Neuronal stem cell (in vitro differentiated cells): ENCODE measurements around the gene PEX5L.

Experiments used
- DNase-seq: peaks from one replicate; pipeline ENCODE4 v3.0.0-alpha.2; 2013; ENCODE audit warnings: low spot score
- H2AFZ ChIP-seq: one replicate; pipeline ENCODE4 v1.6.1; 2013; ENCODE audit warnings: mild to moderate bottlenecking, low read length, inconsistent platforms
- H2AK5ac ChIP-seq: 2 replicates; pipeline ENCODE4 v1.6.1; 2013; ENCODE audit warnings: low read depth, mild to moderate bottlenecking, inconsistent platforms, low read length, moderate library complexity, mixed read lengths
- H2BK120ac ChIP-seq: 2 replicates; pipeline ENCODE4 v1.6.1; 2013; ENCODE audit warnings: low read depth, mild to moderate bottlenecking, inconsistent platforms, low read length, moderate library complexity, mixed read lengths
- H2BK12ac ChIP-seq: one replicate; pipeline ENCODE4 v1.6.1; 2013; ENCODE audit warnings: low read length, inconsistent platforms
- H2BK15ac ChIP-seq: 2 replicates; pipeline ENCODE4 v1.6.1; 2013; ENCODE audit warnings: mild to moderate bottlenecking, low read length, inconsistent platforms, mixed read lengths
- H2BK5ac ChIP-seq: one replicate; pipeline ENCODE4 v1.6.1; 2013; ENCODE audit warnings: inconsistent platforms, mild to moderate bottlenecking, low read length, moderate library complexity
- H3K14ac ChIP-seq: one replicate; pipeline ENCODE4 v1.6.1; 2013; ENCODE audit warnings: low read length, inconsistent platforms
- H3K18ac ChIP-seq: 2 replicates; pipeline ENCODE4 v1.6.1; 2013; ENCODE audit warnings: low read length, inconsistent platforms
- H3K23ac ChIP-seq: 2 replicates; pipeline ENCODE4 v1.6.1; 2013; ENCODE audit warnings: low read depth, mild to moderate bottlenecking, mixed read lengths, low read length, inconsistent platforms; ENCODE audit not compliant: poor library complexity
- H3K27ac ChIP-seq: replicated peaks from 3 replicates; pipeline ENCODE4 v1.5.1; 2013; ENCODE audit warnings: low read length, inconsistent platforms
- H3K27me3 ChIP-seq, 3 experiments: 2 replicates each; pipeline ENCODE4 v1.6.1; 2013; ENCODE audit warnings: low read length in 3 of 3, mild to moderate bottlenecking in 2 of 3, inconsistent platforms in 1 of 3, low read depth in 1 of 3, mixed read lengths in 1 of 3, moderate library complexity in 1 of 3; ENCODE audit not compliant: control insufficient read depth in 3 of 3, insufficient read depth in 3 of 3
- H3K36me3 ChIP-seq, 2 donors: replicated peaks in 1 of 2; 2 replicates each; pipeline ENCODE4 v1.6.1; 2013; ENCODE audit warnings: low read length in 2 of 2; ENCODE audit not compliant: control insufficient read depth in 2 of 2, insufficient read depth in 2 of 2
- H3K4ac ChIP-seq: 2 replicates; pipeline ENCODE4 v1.6.1; 2013; ENCODE audit warnings: inconsistent platforms, mild to moderate bottlenecking, low read length, moderate library complexity
- H3K4me1 ChIP-seq, 2 donors: 1 replicate in 1 of 2; 2 replicates in 1 of 2; pipeline ENCODE4 v1.6.1; 2013; ENCODE audit warnings: low read length in 2 of 2, low read depth in 1 of 2; ENCODE audit not compliant: control insufficient read depth in 2 of 2, insufficient read depth in 1 of 2
- H3K4me2 ChIP-seq: one replicate; pipeline ENCODE4 v1.6.1; 2013; ENCODE audit warnings: mild to moderate bottlenecking, low read length, inconsistent platforms; ENCODE audit not compliant: insufficient read depth, poor library complexity, severe bottlenecking
- H3K4me3 ChIP-seq, 2 donors: 2 replicates each; pipeline ENCODE4 v1.5.1; 2013; ENCODE audit warnings: low read length in 2 of 2, mild to moderate bottlenecking in 2 of 2, inconsistent platforms in 1 of 2, moderate library complexity in 1 of 2
- H3K79me1 ChIP-seq: one replicate; pipeline ENCODE4 v1.6.1; 2013; ENCODE audit warnings: low read depth, mild to moderate bottlenecking, inconsistent platforms, low read length, moderate library complexity
- H3K9ac ChIP-seq: one replicate; pipeline ENCODE4 v1.6.1; 2013; ENCODE audit warnings: mild to moderate bottlenecking, low read depth, low read length, inconsistent platforms; ENCODE audit not compliant: poor library complexity
- H3K9me3 ChIP-seq, 2 donors: replicated peaks in 1 of 2; 2 replicates each; pipeline versions ENCODE3 to v1.6.1; 2013; ENCODE audit warnings: low read length in 2 of 2, mild to moderate bottlenecking in 2 of 2, inconsistent platforms in 1 of 2, low read depth in 1 of 2, mixed read lengths in 1 of 2, moderate library complexity in 1 of 2; ENCODE audit not compliant: control insufficient read depth in 2 of 2, insufficient read depth in 1 of 2
- H4K8ac ChIP-seq: one replicate; pipeline ENCODE4 v1.6.1; 2013; ENCODE audit warnings: low read depth, mild to moderate bottlenecking, inconsistent platforms, low read length, moderate library complexity
- H4K91ac ChIP-seq: one replicate; pipeline ENCODE4 v1.6.1; 2013; ENCODE audit warnings: low read length, low read depth, mild to moderate bottlenecking, inconsistent platforms; ENCODE audit not compliant: poor library complexity
- WGBS, 2 donors: extraction: QIAGEN DNeasy Blood & Tissue Kit; methylation state at CpG; one replicate each; pipeline ENCODE4 v1.1.7; 2013; ENCODE audit warnings: missing lambda C conversion rate in 2 of 2, mixed read lengths in 1 of 2; ENCODE audit not compliant: insufficient read length in 2 of 2, insufficient replicate concordance in 1 of 2; ENCODE audit errors: extremely low coverage in 2 of 2; 5-methylcytosine and 5-hydroxymethylcytosine counted together

PEX5L gene

GRCh38 chr3:179977356-179977755 is 59.4 kb downstream of the PEX5L start:
- no peaks in the 10 kb centered on the region for H3K9me3 ChIP-seq
- peaks cover 0 to 9% of the 10 kb centered on the region in 2 donors for H3K4me1 ChIP-seq
- H3K27me3 ChIP-seq, result no peaks in the 10 kb centered on the region
- no peak overlapping the region for H3K4me3 ChIP-seq
- no peak overlapping the region for H3K4ac ChIP-seq
- H3K27ac ChIP-seq, result no peak overlapping the region
- H3K4me2 ChIP-seq, result no peak overlapping the region
- no peak overlapping the region for H2AFZ ChIP-seq
- H3K9ac ChIP-seq, result no peak overlapping the region
- H2AK5ac ChIP-seq, result no peak overlapping the region
- DNase-seq, result no peak
- no peak overlapping the region for H2BK5ac ChIP-seq
- H3K14ac ChIP-seq, result no peak overlapping the region
- H3K23ac ChIP-seq, result no peak overlapping the region
- no peak overlapping the region for H2BK12ac ChIP-seq
- no peak overlapping the region for H2BK15ac ChIP-seq
- no peak overlapping the region for H3K18ac ChIP-seq
- H3K79me1 ChIP-seq, result no peaks in the 10 kb centered on the region
- H2BK120ac ChIP-seq, result no peak overlapping the region
- no peaks in the 10 kb centered on the region for H3K36me3 ChIP-seq
- H4K91ac ChIP-seq, result no peak overlapping the region
- WGBS, 2 donors, result no CpG with 5 or more reads among the region's 3 CpGs
- no peak overlapping the region for H4K8ac ChIP-seq

- WGBS, 2 donors, result no CpG with 5 or more reads among the region's 4 CpGs
- DNase-seq, result peak; percentile 59
Measured at GRCh38 chr3:179973931-179974361, 62.8 kb downstream of the PEX5L start.

GRCh38 chr3:179972881-179973423 is 63.8 kb downstream of the PEX5L start:
- H4K8ac ChIP-seq, result no peak overlapping the region
- no peak overlapping the region for H2BK5ac ChIP-seq
- H3K79me1 ChIP-seq, result no peaks in the 10 kb centered on the region
- H2BK12ac ChIP-seq, result no peak overlapping the region
- no peak overlapping the region for H4K91ac ChIP-seq
- no peak overlapping the region for H3K23ac ChIP-seq
- WGBS, 2 donors, result no CpG with 5 or more reads among the region's 2 CpGs
- no peak overlapping the region for H3K4me2 ChIP-seq
- no peak overlapping the region for H2AFZ ChIP-seq
- H3K18ac ChIP-seq, result no peak overlapping the region
- no peak overlapping the region for H3K4ac ChIP-seq
- H2AK5ac ChIP-seq, result no peak overlapping the region
- H3K36me3 ChIP-seq, result no peaks in the 10 kb centered on the region
- peaks cover 0 to 9% of the 10 kb centered on the region in 2 donors for H3K4me1 ChIP-seq
- no peak overlapping the region for H3K9ac ChIP-seq
- H3K27ac ChIP-seq, result no peak overlapping the region
- H3K9me3 ChIP-seq, result no peaks in the 10 kb centered on the region
- H3K14ac ChIP-seq, result no peak overlapping the region
- no peaks in the 10 kb centered on the region for H3K27me3 ChIP-seq
- no peak overlapping the region for H2BK15ac ChIP-seq
- H2BK120ac ChIP-seq, result no peak overlapping the region
- H3K4me3 ChIP-seq, result no peak overlapping the region
- DNase-seq, result no peak

More at GRCh38 chr3:179973931-179974361, 62.8 kb downstream of the PEX5L start:
- H3K4ac ChIP-seq, result no peak overlapping the region
- no peak overlapping the region for H2BK15ac ChIP-seq
- no peak overlapping the region for H3K4me3 ChIP-seq
- peaks cover 0 to 9% of the 10 kb centered on the region in 2 donors for H3K4me1 ChIP-seq
- no peak overlapping the region for H3K23ac ChIP-seq
- H3K9me3 ChIP-seq, result no peaks in the 10 kb centered on the region
- peak overlapping the region; percentile 61 for H3K27ac ChIP-seq
- H3K18ac ChIP-seq, result no peak overlapping the region
- no peaks in the 10 kb centered on the region for H3K36me3 ChIP-seq
- no peak overlapping the region for H3K14ac ChIP-seq
- H4K91ac ChIP-seq, result no peak overlapping the region
- no peaks in the 10 kb centered on the region for H3K27me3 ChIP-seq
- no peak overlapping the region for H3K9ac ChIP-seq
- H2BK120ac ChIP-seq, result no peak overlapping the region
- H4K8ac ChIP-seq, result no peak overlapping the region
- peak overlapping the region; percentile 77 for H2AFZ ChIP-seq
- no peak overlapping the region for H2BK5ac ChIP-seq
- no peaks in the 10 kb centered on the region for H3K79me1 ChIP-seq
- H2BK12ac ChIP-seq, result no peak overlapping the region
- no peak overlapping the region for H2AK5ac ChIP-seq
- H3K4me2 ChIP-seq, result no peak overlapping the region

- no peak for DNase-seq
- Histone ChIP-seq H4K8ac (no peak overlapping the region), H3K4me2 (no peak overlapping the region), H3K27me3 (no peaks in the 10 kb centered on the region), H3K4me1 (peaks cover 0 to 9% of the 10 kb centered on the region in 2 donors), H3K27ac (no peak overlapping the region), H2BK15ac (no peak overlapping the region), H3K36me3 (no peaks in the 10 kb centered on the region), H3K79me1 (no peaks in the 10 kb centered on the region), H3K4ac (no peak overlapping the region), H3K9ac (no peak overlapping the region), H2BK120ac (no peak overlapping the region), H2BK5ac (no peak overlapping the region), H2BK12ac (no peak overlapping the region), H3K4me3 (no peak overlapping the region), H2AK5ac (no peak overlapping the region), H2AFZ (no peak overlapping the region), H4K91ac (no peak overlapping the region), H3K9me3 (no peaks in the 10 kb centered on the region), H3K18ac (no peak overlapping the region), H3K14ac (no peak overlapping the region), H3K23ac (no peak overlapping the region)
- no CpG with 5 or more reads among the region's 3 CpGs for WGBS, 2 donors
Measured at GRCh38 chr3:179971280-179971679, 65.5 kb downstream of the PEX5L start.
